Tibial artery (tissue), 4 donors: ENCODE measurements around the gene CHST9.
"Not testable (repeated sequence)": the region's sequence is repeated elsewhere in the genome, so short reads cannot be mapped to it uniquely, and the experiment has no call there.

Experiments
- DNase-seq, 2 donors: peaks; one replicate each; pipeline ENCODE4 v3.0.0-alpha.2; 2019
- H3K27ac ChIP-seq, 2 donors: fragments of 200-600 bp; sonication (generic) in 1 of 2; 1 replicate in 1 of 2; 2 replicates in 1 of 2; pipeline ENCODE4 v1.5.1; 2018 to 2019; ENCODE audit warnings: mild to moderate bottlenecking in 1 of 2
- H3K27me3 ChIP-seq, 2 donors: fragments of 200-600 bp; sonication (generic) in 1 of 2; one replicate each; pipeline versions ENCODE4 v1.5.1 to v1.6.0; 2016 to 2019
- H3K36me3 ChIP-seq, 3 donors: fragments of 200-600 bp; sonication (generic) in 2 of 3; one replicate each; pipeline ENCODE4 v1.5.1; 2016 to 2019; ENCODE audit warnings: mild to moderate bottlenecking in 2 of 3
- H3K4me1 ChIP-seq, 4 donors: fragments of 200-600 bp; sonication (generic) in 2 of 4; 1 replicate in 3 of 4; 2 replicates in 1 of 4; pipeline ENCODE4 v1.5.1; 2016 to 2019
- H3K4me3 ChIP-seq, 2 donors: fragments of 200-600 bp; sonication (generic) in 1 of 2; 1 replicate in 1 of 2; 2 replicates in 1 of 2; pipeline ENCODE4 v1.5.1; 2018 to 2019; ENCODE audit warnings: mild to moderate bottlenecking in 2 of 2
- H3K9me3 ChIP-seq, 3 donors: fragments of 200-600 bp; sonication (generic) in 1 of 3; one replicate each; pipeline ENCODE4 v1.5.1; 2016 to 2019
- CTCF ChIP-seq, 2 experiments: fragments of 200-600 bp in 1 of 2; fragments of 450-650 bp in 1 of 2; IDR thresholded peaks; one replicate each; pipeline ENCODE4 v1.5.1; 2017 to 2019; ENCODE audit warnings: antibody characterized with exemption in 2 of 2, mild to moderate bottlenecking in 1 of 2, moderate library complexity in 1 of 2
- intact Hi-C: fragments of 100-400 bp; cut with DNase I; formaldehyde crosslinking; loops from one replicate; pipeline ENCODE4 v1.15.0; 2023; ENCODE audit warnings: low total_unique reads

CHST9 gene

GRCh38 chr18:27185025-27185763 is at the start of gene CHST9:
CHST9 (minus strand) TSS chr18:27185308; CDS start chr18:27142809, 42,499 bp downstream.
- Histone ChIP-seq H3K4me3 (no peak within 1 kb of the TSS), H3K27ac (no peak within 1 kb of the TSS), H3K27me3 (peaks cover 0 to 19% of the 10 kb centered on the region in 2 donors), H3K9me3 (no peaks in the 10 kb centered on the region), H3K4me1 (peaks cover 0 to 11% (median 6%) of the 10 kb centered on the region in 4 donors), H3K36me3 (no peaks in the 10 kb centered on the region)
- no peak for DNase-seq
- TF ChIP-seq CTCF (IDR thresholded peaks at IDR 0.05): no peak
- intact Hi-C loops: no loop called here

- intact Hi-C loops, H3K4me1 ChIP-seq, H3K27ac ChIP-seq, H3K27me3 ChIP-seq, H3K36me3 ChIP-seq, H3K4me3 ChIP-seq, H3K9me3 ChIP-seq, DNase-seq: not testable (repeated sequence)
Measured at GRCh38 chr18:27232355-27232754, 47.2 kb upstream of the CHST9 start.

GRCh38 chr18:27231671-27232070 is 46.6 kb upstream of the CHST9 start:
- H3K36me3 ChIP-seq, intact Hi-C loops, H3K27me3 ChIP-seq, H3K27ac ChIP-seq, H3K4me3 ChIP-seq, H3K4me1 ChIP-seq, H3K9me3 ChIP-seq, DNase-seq: not testable (repeated sequence)

- H3K27ac ChIP-seq, H3K9me3 ChIP-seq, H3K4me3 ChIP-seq, intact Hi-C loops, H3K4me1 ChIP-seq, DNase-seq, H3K36me3 ChIP-seq, H3K27me3 ChIP-seq: not testable (repeated sequence)
Measured at GRCh38 chr18:27231221-27231620, 46.1 kb upstream of the CHST9 start.

- TF ChIP-seq CTCF (IDR thresholded peaks at IDR 0.05): no peak
- Histone ChIP-seq H3K27ac (no peak overlapping the region), H3K9me3 (no peaks in the 10 kb centered on the region), H3K36me3 (no peaks in the 10 kb centered on the region), H3K4me3 (no peak overlapping the region), H3K4me1 (no peaks in the 10 kb centered on the region), H3K27me3 (no peaks in the 10 kb centered on the region)
- intact Hi-C loops: no loop called here
- DNase-seq: no peak
Measured at GRCh38 chr18:27227721-27228120, 42.6 kb upstream of the CHST9 start.

- intact Hi-C loops: no loop called here
- H3K36me3 ChIP-seq: no peaks in the 10 kb centered on the region
- H3K27me3 ChIP-seq: no peaks in the 10 kb centered on the region
- H3K27ac ChIP-seq: no peak overlapping the region
- DNase-seq: no peak
- no peak overlapping the region for H3K4me3 ChIP-seq
- no peak for TF ChIP-seq CTCF (IDR thresholded peaks at IDR 0.05)
- no peaks in the 10 kb centered on the region for H3K4me1 ChIP-seq
- H3K9me3 ChIP-seq: no peaks in the 10 kb centered on the region
Measured at GRCh38 chr18:27226556-27227075, 41.5 kb upstream of the CHST9 start.

- no peak for TF ChIP-seq CTCF (IDR thresholded peaks at IDR 0.05)
- intact Hi-C loops: no loop called here
- H3K9me3 ChIP-seq: no peaks in the 10 kb centered on the region
- no peaks in the 10 kb centered on the region for H3K4me1 ChIP-seq
- no peaks in the 10 kb centered on the region for H3K36me3 ChIP-seq
- DNase-seq: no peak
- no peak overlapping the region for H3K27ac ChIP-seq
- no peak overlapping the region for H3K4me3 ChIP-seq
- H3K27me3 ChIP-seq: no peaks in the 10 kb centered on the region
Measured at GRCh38 chr18:27225947-27226481, 40.9 kb upstream of the CHST9 start.
